ENCODE data around the gene ANKLE2.

The ANKLE2 gene

DNA sequence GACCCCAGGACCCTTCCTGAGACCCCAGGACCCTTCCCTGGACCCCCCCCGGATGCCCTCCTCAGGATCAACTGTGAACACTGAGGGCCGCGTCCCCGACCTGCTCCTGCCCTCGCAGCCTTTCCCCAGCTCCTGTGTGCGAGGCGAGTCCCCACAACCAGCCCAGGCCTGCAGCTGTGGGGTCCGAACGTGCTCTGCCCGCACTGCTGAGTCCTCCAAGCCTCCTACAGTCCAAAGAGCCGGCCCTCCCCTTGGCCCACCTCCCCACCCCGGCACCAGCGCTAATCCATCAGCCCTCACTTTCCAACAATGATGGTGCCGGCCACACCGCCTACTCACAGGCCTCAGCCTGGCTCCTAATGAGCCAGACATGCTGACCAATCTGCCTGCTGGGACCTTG, 26.2 kb upstream of the ANKLE2 start (continued):
- TF ChIP-seq, protein P1, sequence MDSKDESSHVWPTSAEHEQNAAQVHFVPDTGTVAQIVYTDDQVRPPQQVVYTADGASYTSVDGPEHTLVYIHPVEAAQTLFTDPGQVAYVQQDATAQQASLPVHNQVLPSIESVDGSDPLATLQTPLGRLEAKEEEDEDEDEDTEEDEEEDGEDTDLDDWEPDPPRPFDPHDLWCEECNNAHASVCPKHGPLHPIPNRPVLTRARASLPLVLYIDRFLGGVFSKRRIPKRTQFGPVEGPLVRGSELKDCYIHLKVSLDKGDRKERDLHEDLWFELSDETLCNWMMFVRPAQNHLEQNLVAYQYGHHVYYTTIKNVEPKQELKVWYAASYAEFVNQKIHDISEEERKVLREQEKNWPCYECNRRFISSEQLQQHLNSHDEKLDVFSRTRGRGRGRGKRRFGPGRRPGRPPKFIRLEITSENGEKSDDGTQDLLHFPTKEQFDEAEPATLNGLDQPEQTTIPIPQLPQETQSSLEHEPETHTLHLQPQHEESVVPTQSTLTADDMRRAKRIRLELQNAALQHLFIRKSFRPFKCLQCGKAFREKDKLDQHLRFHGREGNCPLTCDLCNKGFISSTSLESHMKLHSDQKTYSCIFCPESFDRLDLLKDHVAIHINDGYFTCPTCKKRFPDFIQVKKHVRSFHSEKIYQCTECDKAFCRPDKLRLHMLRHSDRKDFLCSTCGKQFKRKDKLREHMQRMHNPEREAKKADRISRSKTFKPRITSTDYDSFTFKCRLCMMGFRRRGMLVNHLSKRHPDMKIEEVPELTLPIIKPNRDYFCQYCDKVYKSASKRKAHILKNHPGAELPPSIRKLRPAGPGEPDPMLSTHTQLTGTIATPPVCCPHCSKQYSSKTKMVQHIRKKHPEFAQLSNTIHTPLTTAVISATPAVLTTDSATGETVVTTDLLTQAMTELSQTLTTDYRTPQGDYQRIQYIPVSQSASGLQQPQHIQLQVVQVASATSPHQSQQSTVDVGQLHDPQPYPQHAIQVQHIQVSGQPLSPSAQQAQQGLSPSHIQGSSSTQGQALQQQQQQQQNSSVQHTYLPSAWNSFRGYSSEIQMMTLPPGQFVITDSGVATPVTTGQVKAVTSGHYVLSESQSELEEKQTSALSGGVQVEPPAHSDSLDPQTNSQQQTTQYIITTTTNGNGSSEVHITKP (tag by site-specific recombination; IDR thresholded peaks at IDR 0.05) = no peak
- TF ChIP-seq ZNF155 (tag by site-specific recombination; IDR thresholded peaks at IDR 0.05) = no peak
- TF ChIP-seq ZSCAN30 (tag by site-specific recombination; IDR thresholded peaks at IDR 0.05) = no peak
- no peak for TF ChIP-seq PRDM1 (tag by site-specific recombination; IDR thresholded peaks at IDR 0.05)
- TF ChIP-seq ZNF174 (tag by site-specific recombination; IDR thresholded peaks at IDR 0.05) = no peak
- no peak for TF ChIP-seq ZNF639 (tag by site-specific recombination; IDR thresholded peaks at IDR 0.05)
- TF ChIP-seq ZNF626 (tag by site-specific recombination; IDR thresholded peaks at IDR 0.05) = no peak
- TF ChIP-seq SALL2 (tag by site-specific recombination; IDR thresholded peaks at IDR 0.05; ENCODE audit: borderline replicate concordance) = no peak
- no peak for TF ChIP-seq ZNF274 (IDR thresholded peaks at IDR 0.05; ENCODE audit: low read length)
- TF ChIP-seq ZNF274 (tag by site-specific recombination; IDR thresholded peaks at IDR 0.05; ENCODE audit: borderline replicate concordance) = no peak
- TF ChIP-seq RBAK (tag by site-specific recombination; IDR thresholded peaks at IDR 0.05) = no peak
- TF ChIP-seq ZNF701 (tag by site-specific recombination; IDR thresholded peaks at IDR 0.05) = no peak
- TF ChIP-seq ZNF24 (tag by site-specific recombination; IDR thresholded peaks at IDR 0.05) = no peak
- TF ChIP-seq GFI1B (tag by site-specific recombination; IDR thresholded peaks at IDR 0.05) = no peak

- TF ChIP-seq ZNF692 (tag by site-specific recombination; IDR thresholded peaks at IDR 0.05) (no peak), OVOL3 (tag by site-specific recombination; IDR thresholded peaks at IDR 0.05) (no peak), ZNF510 (tag by site-specific recombination; IDR thresholded peaks at IDR 0.05; ENCODE audit: insufficient replicate concordance) (no peak), ZNF16 (tag by site-specific recombination; IDR thresholded peaks at IDR 0.05; ENCODE audit: low read depth) (no peak), ZNF391 (tag by site-specific recombination; IDR thresholded peaks at IDR 0.05; ENCODE audit: borderline replicate concordance, low read depth) (no peak), KLF1 (tag by site-specific recombination; IDR thresholded peaks at IDR 0.05) (no peak), ZNF354C (tag by site-specific recombination; IDR thresholded peaks at IDR 0.05; ENCODE audit: borderline replicate concordance, low read depth) (no peak), ZNF184 (tag by site-specific recombination; IDR thresholded peaks at IDR 0.05) (no peak), ZNF24 (tag by site-specific recombination; IDR thresholded peaks at IDR 0.05) (no peak), ZNF488 (tag by site-specific recombination; IDR thresholded peaks at IDR 0.05) (no peak), ZNF248 (tag by site-specific recombination; IDR thresholded peaks at IDR 0.05) (no peak), ZNF677 (tag by site-specific recombination; IDR thresholded peaks at IDR 0.05) (no peak), ZNF132 (tag by site-specific recombination; IDR thresholded peaks at IDR 0.05; ENCODE audit: borderline replicate concordance) (no peak), PRDM6 (tag by site-specific recombination; IDR thresholded peaks at IDR 0.05) (no peak), ZNF629 (tag by site-specific recombination; IDR thresholded peaks at IDR 0.05) (no peak), MZF1 (tag by site-specific recombination; IDR thresholded peaks at IDR 0.05; ENCODE audit: borderline replicate concordance) (no peak)
- Histone ChIP-seq H3K9me3 (ENCODE audit: control insufficient read depth, insufficient read depth, low read depth, low read length) (no peaks in the 10 kb centered on the region), H3K36me3 (ENCODE audit: control insufficient read depth in 2 of 2, insufficient read depth in 1 of 2, low read length in 2 of 2) (peaks cover 16 to 84% of the 10 kb centered on the region in 2 experiments; a peak in 2 of 3 replicates), H3K4me3 (ENCODE audit: low read depth, low read length) (no peak overlapping the region), H3K27ac (ENCODE audit: extremely low read depth, low read depth, low read length) (no peak overlapping the region), H3K4me1 (ENCODE audit: control insufficient read depth, insufficient read depth, low read length) (no peaks in the 10 kb centered on the region)
- ChIA-PET CTCF (no interaction called here), POLR2A (no interaction called here)
Observed at GRCh38 chr12:132786192-132786591, 24.6 kb upstream of the ANKLE2 start.
